GM19438 (cell line): ENCODE data around the gene E2F8.

Source experiments
- ATAC-seq: cut with Tn5 transposase; IDR thresholded peaks from one replicate; pipeline ENCODE4 v1.9.1; 2021; ENCODE audit warnings: low read depth; ENCODE audit not compliant: unreplicated experiment

The E2F8 gene

DNA sequence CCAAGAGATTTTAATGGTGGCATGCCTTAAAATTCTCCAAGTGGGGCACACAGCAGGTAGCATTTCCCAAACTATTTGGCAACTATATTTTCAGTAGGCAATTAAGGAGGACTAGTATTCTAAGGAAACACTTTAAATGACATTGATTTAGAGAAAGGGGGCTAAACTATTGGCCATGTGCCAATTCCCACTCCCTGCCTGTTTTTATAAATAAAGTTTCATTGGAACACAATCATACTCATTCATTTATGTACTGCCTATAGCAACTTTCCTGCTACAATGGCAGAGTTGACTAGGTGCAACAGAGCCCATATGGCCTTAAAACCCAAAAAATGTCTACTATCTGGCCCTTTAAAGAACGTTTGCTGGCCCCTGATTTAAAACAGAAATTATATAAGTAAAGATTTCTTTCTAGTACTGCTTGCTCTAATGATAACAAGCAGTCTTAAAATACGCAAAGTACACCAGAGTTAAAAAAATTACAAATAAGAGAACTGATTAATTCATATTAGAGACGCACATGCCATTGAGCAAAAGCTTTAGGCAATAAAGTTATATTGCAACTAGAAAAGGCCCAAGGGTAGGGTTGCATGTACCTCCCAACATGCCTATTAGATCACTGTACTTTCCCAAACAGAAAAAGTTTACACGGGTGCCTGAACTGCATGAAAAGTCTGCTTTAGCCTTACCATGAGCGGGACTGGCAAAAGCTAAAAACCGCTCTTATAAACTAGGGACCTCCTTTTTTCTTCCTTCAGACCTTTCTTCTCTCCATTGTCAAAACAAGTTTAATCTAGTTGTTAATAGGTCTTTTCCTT, 14.2 kb downstream of the E2F8 start:
- no peak for ATAC-seq

GRCh38 chr11:19225581-19225980, 15.2 kb downstream of the E2F8 start:
- no peak for ATAC-seq

GRCh38 chr11:19225123-19225522, 15.6 kb downstream of the E2F8 start:
- ATAC-seq, result no peak

DNA sequence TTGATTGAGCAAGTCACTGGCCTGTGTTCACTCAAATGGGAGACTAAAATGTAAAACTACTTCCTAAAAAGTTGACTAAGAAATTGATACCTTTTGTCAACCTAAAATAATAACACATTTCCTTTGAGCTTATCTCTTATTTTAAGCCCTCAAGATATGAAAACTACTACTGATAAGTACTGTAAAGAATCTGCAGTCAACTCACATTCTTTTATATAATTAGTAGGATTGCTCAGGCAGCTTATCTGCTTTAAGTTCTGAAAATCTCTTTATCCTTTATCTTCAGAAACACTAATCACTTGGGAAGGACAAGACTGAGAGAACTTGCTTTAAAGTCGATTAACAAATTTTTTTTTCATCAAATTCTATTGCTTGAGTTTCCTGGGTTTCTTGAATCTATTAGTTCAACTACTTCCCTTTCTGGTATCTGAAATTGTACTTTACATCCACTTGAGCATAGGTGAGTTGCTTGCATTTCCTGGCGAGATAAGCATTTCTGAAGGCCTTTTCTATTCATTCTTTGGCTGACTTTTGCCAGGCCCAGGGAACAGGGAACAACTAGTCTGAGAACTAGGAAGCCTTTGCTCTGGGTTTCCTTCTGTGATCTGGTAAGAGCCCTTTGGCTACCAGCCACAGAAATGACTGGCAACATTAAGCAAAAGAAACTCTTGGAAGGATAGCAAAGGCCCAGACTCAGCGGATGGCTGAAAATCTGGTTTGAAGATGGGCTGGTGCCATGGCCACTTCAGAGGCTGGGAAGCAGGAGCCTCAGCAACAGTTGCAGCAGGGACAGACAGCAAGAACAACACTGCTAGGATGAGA, 19.6 kb downstream of the E2F8 start:
- no peak for ATAC-seq

DNA sequence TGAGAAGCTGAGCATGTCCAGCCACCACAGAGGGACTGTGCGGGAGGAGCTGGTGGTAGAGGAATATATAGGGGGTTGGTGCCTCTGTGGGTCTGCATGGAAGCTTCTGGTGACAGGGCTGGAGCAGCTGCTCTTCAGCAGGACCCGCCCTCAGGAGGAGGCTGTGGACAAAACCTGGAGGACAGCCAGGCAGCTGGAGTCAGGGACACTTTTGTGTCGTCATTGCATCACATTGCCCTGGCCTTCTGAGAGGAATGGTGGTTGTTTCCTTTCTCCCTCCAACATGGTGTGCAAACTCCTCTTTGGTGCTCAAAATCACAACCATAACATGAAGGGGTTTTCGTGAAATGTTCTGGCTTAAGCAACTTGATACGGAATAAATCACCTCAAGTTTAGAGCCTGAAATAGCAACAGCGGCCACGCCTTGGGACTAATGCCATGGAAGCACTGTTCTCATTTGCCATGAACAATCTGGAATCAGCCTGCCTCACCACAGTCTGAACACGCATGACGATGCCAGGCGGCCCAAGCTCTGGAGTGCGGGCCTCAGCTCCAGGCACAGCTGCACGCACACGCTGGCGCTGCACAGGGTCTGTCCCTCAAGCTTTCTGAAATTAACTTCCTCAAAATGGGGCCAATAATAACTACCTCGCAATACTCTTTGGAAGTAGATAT, 21.8 kb downstream of the E2F8 start:
- no peak for ATAC-seq

GRCh38 chr11:19218216-19218615, 22.5 kb downstream of the E2F8 start:
- no peak for ATAC-seq

GRCh38 chr11:19216709-19217374, 23.9 kb downstream of the E2F8 start:
- no peak for ATAC-seq

GRCh38 chr11:19216021-19216420, 24.7 kb downstream of the E2F8 start:
- no peak for ATAC-seq

DNA sequence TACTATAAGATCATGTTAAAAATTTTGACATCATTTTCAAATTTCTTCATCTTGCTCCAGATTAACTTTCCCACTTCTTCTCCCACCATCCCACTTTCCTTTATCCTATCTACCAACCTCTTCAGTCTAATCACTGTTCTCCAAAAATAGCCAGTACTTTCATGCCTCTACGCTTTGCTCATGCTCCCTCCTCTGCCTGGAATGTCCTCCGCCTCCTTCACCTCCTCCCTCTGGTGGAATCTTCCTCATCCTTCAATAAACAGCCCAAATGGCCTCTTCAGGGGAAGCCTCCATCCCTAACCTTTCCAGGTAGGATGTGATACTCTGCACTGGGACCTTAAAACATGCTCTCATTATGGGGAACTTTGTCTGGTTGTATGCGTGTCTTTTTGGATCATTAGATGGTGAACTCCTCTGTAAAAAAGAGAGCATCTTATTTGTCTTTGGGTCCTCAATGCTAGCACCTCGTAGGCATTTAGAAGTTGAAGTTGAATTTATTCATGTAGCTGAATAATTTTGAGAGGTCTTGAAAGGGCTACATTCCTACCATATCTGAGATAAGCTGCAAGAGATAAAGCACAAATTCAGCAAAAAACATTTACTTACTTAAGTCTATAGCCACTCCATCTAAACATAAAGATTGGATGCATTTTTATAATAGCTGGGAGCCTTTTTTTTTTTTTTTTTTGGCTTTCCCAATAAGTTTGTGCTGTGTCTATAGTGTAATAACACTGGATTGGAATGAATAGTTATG, 31.0 kb downstream of the E2F8 start:
- no peak for ATAC-seq

- ATAC-seq, result no peak
These were observed 31.7 kb downstream of the E2F8 start for GRCh38 chr11:19208959-19209546.

GRCh38 chr11:19208181-19208580, 32.6 kb downstream of the E2F8 start:
- no peak for ATAC-seq

DNA sequence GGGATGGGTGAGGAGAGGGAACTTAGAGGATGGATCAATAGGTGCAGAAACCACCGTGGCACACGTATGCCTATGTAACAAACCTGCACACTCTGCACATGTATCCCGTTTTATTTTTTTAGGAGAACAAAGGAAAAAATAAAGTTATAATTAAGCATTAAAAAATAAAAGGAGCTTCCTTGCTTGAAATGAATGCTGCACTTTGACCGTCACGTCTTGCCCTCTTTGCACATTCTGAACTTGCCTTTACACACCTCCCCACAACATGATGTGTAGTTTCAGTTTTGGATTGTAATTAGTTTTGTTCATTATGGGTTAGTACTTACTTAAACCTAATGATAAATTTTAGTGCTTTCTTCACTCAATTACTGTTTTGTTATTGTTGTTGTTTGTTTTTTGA, 35.9 kb downstream of the E2F8 start:
- no peak for ATAC-seq

DNA sequence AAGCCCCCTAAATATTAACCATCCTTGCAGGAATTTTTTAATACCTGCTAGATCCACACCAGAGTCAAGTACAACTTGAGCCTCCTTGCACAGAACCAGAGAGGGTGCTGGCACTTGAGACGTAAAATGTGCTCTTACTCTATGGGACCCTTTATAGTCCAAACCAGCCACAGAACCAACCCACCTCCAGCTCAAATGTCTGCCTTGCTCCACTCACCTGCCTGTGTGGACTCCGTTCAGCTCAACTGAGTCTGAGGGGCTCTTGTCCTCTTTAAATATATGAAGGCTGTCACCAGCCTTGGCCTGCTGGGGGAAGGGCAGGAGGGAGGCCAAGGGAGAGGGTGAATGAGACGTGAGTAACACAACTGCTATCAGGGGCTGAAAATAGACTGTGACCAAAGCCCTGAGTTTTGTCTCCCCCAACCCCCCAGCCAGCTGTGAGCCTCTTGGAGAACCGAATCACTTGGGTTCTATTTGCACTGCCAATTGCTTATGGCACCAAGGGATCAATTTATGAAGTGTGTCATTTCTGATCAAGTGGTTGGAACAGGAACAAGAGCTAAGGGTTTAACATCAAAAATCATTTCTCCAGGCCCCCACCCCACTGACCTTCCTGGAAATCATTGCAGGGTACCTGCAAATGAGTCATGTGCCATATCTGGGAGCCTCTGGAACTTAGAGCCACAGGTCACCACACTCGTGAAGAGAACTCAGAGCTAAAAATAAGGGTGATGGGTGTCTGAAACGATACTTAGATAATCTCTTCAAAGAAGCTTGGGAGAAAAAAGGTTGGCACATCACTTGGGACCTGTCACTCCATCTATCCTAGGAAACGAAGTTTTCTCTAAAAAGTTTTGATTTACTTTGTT, 38.8 kb downstream of the E2F8 start, which contains the start of gene CSRP3:
Gene CSRP3, minus strand, starts transcription at position 247 of the 869 bp plus-strand sequence. CDS start 9,535 bp downstream, outside the sequence.
- no peak for ATAC-seq

DNA sequence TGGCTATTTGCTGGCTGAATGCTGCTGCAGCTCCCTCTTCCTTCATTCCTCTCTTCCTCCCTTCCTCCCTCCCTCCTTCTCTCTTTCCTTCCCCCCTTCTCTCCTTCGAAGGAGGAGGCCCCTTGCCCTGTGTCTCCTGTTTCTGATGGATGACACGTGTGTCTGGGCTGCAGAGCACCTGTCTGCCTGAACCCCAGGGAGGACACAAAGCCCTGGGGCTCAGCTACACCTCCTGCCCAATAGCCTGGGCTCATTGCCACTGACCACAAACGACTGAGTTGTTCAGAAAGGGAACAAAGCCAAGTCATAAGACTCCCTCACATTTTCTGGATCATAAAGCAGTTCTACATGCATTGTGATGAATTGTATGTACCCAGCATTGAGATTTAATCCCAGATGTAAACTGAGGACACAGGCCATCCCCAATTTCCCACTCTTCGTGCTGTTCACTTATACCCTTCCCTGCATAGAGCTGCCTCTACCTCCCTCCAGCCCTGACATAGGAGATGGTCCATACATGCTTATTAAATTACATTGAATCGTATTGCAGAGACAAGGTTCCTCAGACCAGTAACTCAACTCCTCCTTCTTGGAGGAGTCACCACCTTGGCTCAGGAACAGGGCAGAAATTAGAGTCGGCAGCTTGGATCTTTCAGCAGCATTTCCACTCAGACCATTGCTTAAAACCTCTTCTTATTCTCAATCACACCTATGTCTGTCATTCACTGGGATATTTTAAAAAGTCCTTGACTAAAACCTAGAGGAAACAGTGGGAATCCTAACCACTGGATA, 40.1 kb downstream of the E2F8 start:
- ATAC-seq, result no peak

GRCh38 chr11:19199771-19200170, 41.0 kb downstream of the E2F8 start:
- ATAC-seq, result no peak

DNA sequence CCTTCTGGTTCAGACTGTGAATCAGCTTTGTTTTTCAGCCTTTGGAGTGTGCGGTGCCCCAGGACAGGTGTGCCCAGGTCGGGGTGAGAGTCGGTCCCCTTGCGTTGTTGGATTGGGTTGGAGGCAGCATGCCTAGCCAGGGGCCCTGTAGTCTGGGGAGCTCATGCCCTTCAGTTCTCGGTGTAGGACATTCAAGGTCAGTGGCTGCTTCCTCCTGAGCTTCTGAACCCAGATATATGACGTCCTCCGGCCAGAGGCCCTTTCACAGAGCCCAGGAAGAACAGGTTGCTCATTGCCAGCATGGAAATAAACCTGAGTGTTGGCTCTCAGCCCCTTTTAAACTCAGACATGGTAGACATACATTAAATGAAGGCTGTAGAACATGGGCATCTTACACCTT, 41.7 kb downstream of the E2F8 start:
- ATAC-seq, result no peak

- ATAC-seq, result no peak
These were observed 44.3 kb downstream of the E2F8 start for GRCh38 chr11:19196432-19196831.
